Lower leg skin (tissue), 4 donors: ENCODE results near the gene CAPN1. TPM values are rescaled to one million over a fixed set of nuclear protein-coding genes. Genes with fewer than 3 reads are reported as not detected.

Source experiments
- DNase-seq, 2 donors: peaks; one replicate each; pipeline ENCODE4 v3.0.0-alpha.2; 2019; ENCODE audit warnings: low spot score in 2 of 2
- H3K4me3 ChIP-seq: fragments of 200-600 bp; sonication (generic); 2 replicates; pipeline ENCODE4 v1.5.1; 2017; ENCODE audit warnings: mild to moderate bottlenecking, low read depth; ENCODE audit not compliant: poor library complexity, severe bottlenecking
- POLR2A ChIP-seq, 2 donors: fragments of 450-650 bp; IDR thresholded peaks; one replicate each; pipeline ENCODE4 v1.6.1; 2016 to 2017; ENCODE audit warnings: antibody characterized with exemption in 2 of 2, mild to moderate bottlenecking in 1 of 2, moderate library complexity in 1 of 2
- WGBS, 2 donors: methylation state at CpG; one replicate each; pipeline ENCODE4 v1.1.5; 2018; 5-methylcytosine and 5-hydroxymethylcytosine counted together
- intact Hi-C: fragments of 100-400 bp; cut with DNase I; formaldehyde crosslinking; loops from one replicate; pipeline ENCODE4 v1.15.0; 2023; ENCODE audit warnings: low total_unique reads
- total RNA-seq, 4 donors: library from RNA; depleted of rRNA; stranded (reverse); fragments of >200 nt; gene quantifications; one replicate each; pipeline ENCODE4 v1.1.0, GENCODE V29; 2016
- TF ChIP-seq, protein P1 (sequence below), 3 donors: fragments of 450-650 bp; IDR thresholded peaks; one replicate each; pipeline ENCODE4 v1.5.1; 2016; ENCODE audit warnings: antibody characterized with exemption in 3 of 3, mild to moderate bottlenecking in 3 of 3, moderate library complexity in 2 of 3

Gene CAPN1
- total RNA-seq, 4 donors from 2014 or later: 284 to 464 (median 363) TPM

DNA sequence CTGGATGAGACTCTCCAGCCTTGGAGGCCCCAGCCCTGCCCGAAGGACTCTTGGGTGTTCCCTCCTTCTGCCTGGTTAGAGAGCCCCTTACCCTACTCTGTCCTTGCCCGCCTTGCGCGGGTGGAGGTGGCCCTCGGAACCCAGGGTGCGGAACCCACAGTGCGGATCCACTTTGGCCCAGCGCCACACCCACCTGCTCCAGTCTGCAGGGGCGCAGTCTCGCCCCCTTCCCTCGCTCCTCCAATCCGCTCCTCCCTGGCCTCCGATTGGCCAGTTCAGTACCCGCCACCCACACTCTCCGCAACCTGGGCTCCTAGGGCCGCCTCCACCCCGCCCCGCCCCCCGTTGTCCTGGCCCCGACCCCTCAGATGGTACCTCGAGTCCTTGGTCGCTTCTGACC, 2.4 kb downstream of the CAPN1 start:
- DNase-seq: no peak
- WGBS, 2 donors: 68 to 77% methylated on average over 22 of the region's 22 CpGs
- H3K4me3 ChIP-seq: no peak overlapping the region
- TF ChIP-seq, protein P1, sequence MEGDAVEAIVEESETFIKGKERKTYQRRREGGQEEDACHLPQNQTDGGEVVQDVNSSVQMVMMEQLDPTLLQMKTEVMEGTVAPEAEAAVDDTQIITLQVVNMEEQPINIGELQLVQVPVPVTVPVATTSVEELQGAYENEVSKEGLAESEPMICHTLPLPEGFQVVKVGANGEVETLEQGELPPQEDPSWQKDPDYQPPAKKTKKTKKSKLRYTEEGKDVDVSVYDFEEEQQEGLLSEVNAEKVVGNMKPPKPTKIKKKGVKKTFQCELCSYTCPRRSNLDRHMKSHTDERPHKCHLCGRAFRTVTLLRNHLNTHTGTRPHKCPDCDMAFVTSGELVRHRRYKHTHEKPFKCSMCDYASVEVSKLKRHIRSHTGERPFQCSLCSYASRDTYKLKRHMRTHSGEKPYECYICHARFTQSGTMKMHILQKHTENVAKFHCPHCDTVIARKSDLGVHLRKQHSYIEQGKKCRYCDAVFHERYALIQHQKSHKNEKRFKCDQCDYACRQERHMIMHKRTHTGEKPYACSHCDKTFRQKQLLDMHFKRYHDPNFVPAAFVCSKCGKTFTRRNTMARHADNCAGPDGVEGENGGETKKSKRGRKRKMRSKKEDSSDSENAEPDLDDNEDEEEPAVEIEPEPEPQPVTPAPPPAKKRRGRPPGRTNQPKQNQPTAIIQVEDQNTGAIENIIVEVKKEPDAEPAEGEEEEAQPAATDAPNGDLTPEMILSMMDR (IDR thresholded peaks at IDR 0.05): no peak
- TF ChIP-seq POLR2A (IDR thresholded peaks at IDR 0.05): no peak
- intact Hi-C loops: no loop called here

DNA sequence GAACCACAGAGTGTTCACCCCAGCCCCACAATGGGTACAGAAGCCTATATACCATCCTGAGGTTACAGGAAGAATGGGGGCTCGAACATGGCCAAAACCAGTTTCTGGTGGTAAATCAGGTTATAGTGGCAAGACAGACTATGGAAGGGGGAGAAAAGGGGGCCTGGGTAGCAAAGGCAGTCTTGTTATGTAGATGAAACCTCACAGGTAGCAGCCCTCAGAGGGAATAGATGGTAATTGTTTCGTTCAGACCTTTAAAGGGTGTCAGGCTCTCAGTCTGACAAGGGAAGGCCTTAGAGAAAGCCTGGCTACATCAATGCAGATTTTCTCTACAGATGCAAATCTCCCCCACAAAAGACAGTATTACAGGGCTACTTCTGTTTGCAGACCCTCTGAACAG, 3.4 kb downstream of the CAPN1 start:
- TF ChIP-seq, protein P1 (IDR thresholded peaks at IDR 0.05): no peak
- TF ChIP-seq POLR2A (IDR thresholded peaks at IDR 0.05): no peak
- intact Hi-C loops: no loop called here
- no peak overlapping the region for H3K4me3 ChIP-seq
- WGBS, 2 donors: 74 to 95% methylated on average over 2 of the region's 2 CpGs
- no peak for DNase-seq

DNA sequence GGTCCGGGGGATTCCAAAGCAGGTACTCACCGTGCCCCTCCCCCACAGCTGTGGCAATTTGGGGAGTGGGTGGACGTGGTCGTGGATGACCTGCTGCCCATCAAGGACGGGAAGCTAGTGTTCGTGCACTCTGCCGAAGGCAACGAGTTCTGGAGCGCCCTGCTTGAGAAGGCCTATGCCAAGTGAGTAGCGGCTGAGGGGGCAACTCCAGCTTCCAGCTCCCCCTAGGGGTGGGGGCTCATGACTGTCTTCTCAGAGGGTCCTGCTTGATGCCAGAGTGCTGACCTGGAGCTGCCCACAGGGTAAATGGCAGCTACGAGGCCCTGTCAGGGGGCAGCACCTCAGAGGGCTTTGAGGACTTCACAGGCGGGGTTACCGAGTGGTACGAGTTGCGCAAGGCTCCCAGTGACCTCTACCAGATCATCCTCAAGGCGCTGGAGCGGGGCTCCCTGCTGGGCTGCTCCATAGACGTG, 4.2 kb downstream of the CAPN1 start:
- WGBS, 2 donors: 88 to 89% methylated on average over 15 to 18 of the region's 18 CpGs
- DNase-seq: peak in 1 of 2 donors; percentile 81
- no peak for TF ChIP-seq POLR2A (IDR thresholded peaks at IDR 0.05)
- TF ChIP-seq, protein P1 (IDR thresholded peaks at IDR 0.05): no peak
- intact Hi-C loops: no loop called here
- no peak overlapping the region for H3K4me3 ChIP-seq

DNA sequence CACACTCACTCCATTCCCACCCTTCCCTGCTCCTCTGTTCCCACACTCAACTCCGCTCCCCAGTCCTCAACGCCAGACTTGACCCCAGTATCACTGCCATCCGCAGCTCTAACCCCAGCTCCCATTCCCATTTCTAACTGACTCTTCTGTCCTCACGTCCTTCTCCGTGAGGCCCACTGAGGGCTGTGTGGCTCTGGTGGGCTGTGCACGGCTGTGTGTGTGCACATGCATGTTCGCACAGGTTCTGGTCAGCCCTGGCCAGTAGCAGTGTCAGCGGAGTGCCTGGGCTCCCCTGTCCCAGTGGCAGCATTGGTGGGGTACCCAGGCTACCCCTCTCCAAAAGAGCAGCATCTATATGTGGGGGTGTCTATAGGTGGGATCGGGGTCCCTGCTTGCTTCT, 5.0 kb downstream of the CAPN1 start:
- WGBS, 2 donors: 87 to 96% methylated on average over 9 of the region's 9 CpGs
- TF ChIP-seq, protein P1 (IDR thresholded peaks at IDR 0.05): no peak
- TF ChIP-seq POLR2A (IDR thresholded peaks at IDR 0.05): no peak
- intact Hi-C loops: no loop called here
- no peak overlapping the region for H3K4me3 ChIP-seq
- DNase-seq: peak in 1 of 2 donors; percentile 49

DNA sequence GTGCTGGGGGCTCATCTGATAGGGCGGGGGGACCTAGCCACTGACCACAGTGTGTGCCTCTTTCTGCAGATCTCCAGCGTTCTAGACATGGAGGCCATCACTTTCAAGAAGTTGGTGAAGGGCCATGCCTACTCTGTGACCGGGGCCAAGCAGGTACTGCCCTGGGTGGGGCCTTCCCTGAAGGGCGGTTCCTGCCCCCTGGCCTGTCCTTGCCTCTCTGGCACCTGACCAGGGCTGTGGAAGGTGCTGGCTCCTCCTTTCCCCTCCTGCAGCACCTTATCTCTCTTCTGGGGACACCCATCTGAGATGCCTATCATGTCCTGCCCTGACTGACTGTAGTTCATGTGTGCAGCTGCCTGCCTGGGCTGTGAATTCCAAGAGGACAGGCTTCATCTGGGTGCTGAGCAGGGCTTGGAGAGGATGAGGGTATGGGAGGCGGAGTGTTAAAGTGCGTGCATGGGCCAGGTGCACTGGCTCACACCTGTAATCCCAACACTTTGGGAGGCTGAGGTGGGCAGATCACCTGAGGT, 5.5 kb downstream of the CAPN1 start:
- DNase-seq: peak in 1 of 2 donors; percentile 81

More for the DNA sequence above, 5.5 kb downstream of the CAPN1 start:
- TF ChIP-seq, protein P1 (IDR thresholded peaks at IDR 0.05): no peak
- no peak for TF ChIP-seq POLR2A (IDR thresholded peaks at IDR 0.05)
- no peak overlapping the region for H3K4me3 ChIP-seq
- 72% methylated on average over 6 of the region's 6 CpGs for WGBS, 2 donors
- intact Hi-C loops: no loop called here
